Measurements from ENCODE around the gene ALDH4A1. TPM values are rescaled to one million over a fixed set of nuclear protein-coding genes. Genes with fewer than 3 reads are reported as not detected.
"Not testable (repeated sequence)": the region's sequence is repeated elsewhere in the genome, so short reads cannot be mapped to it uniquely, and the experiment has no call there.

The ALDH4A1 gene
- total RNA-seq, 6 donors from 2014 or later, result 5.7 to 13.4 (median 11.5) TPM

GRCh38 chr1:18855573-18855972 lies 46.8 kb downstream of the ALDH4A1 start:
- WGBS, 2 donors, result 77 to 80% methylated on average over 6 of the region's 6 CpGs

GRCh38 chr1:18854331-18855025 lies 47.9 kb downstream of the ALDH4A1 start:
- Histone ChIP-seq H3K27me3 (no peaks in the 10 kb centered on the region), H3K4me1 (no peaks in the 10 kb centered on the region), H3K4me3 (no peak overlapping the region), H3K36me3 (no peaks in the 10 kb centered on the region), H3K27ac (no peak overlapping the region), H3K9me3 (no peaks in the 10 kb centered on the region)
- TF ChIP-seq EP300 (IDR thresholded peaks at IDR 0.05) (no peak), POLR2AphosphoS5 (IDR thresholded peaks at IDR 0.05) (no peak), CTCF (IDR thresholded peaks at IDR 0.05) (no peak), POLR2A (IDR thresholded peaks at IDR 0.05) (no peak)
- ATAC-seq (ENCODE audit: low FRiP score in 2 of 2), result no peak
- 82 to 86% methylated on average over 28 to 48 of the region's 49 CpGs for WGBS, 2 donors
- peak in 1 of 2 donors; percentile 75 for DNase-seq

More at GRCh38 chr1:18855573-18855972, 46.8 kb downstream of the ALDH4A1 start:
- ATAC-seq (ENCODE audit: low FRiP score in 2 of 2) (no peak), DNase-seq (no peak)
- Histone ChIP-seq H3K27me3 (no peaks in the 10 kb centered on the region), H3K4me1 (no peaks in the 10 kb centered on the region), H3K9me3 (no peaks in the 10 kb centered on the region), H3K4me3 (no peak overlapping the region), H3K36me3 (no peaks in the 10 kb centered on the region), H3K27ac (no peak overlapping the region)
- no peak for TF ChIP-seq POLR2A (IDR thresholded peaks at IDR 0.05)
- no peak for TF ChIP-seq POLR2AphosphoS5 (IDR thresholded peaks at IDR 0.05)
- no peak for TF ChIP-seq EP300 (IDR thresholded peaks at IDR 0.05)
- no peak for TF ChIP-seq CTCF (IDR thresholded peaks at IDR 0.05)

- 44 to 57% methylated on average over 5 of the region's 6 CpGs for WGBS, 2 donors
Measured at GRCh38 chr1:18852501-18852900, 49.9 kb downstream of the ALDH4A1 start.

GRCh38 chr1:18849261-18849711 lies 53.1 kb downstream of the ALDH4A1 start:
- Histone ChIP-seq H3K4me1 (no peaks in the 10 kb centered on the region), H3K9me3 (no peaks in the 10 kb centered on the region), H3K27me3 (no peaks in the 10 kb centered on the region), H3K36me3 (no peaks in the 10 kb centered on the region), H3K27ac (no peak overlapping the region), H3K4me3 (no peak overlapping the region)
- no peak for ATAC-seq (ENCODE audit: low FRiP score in 2 of 2)
- no peak for DNase-seq
- TF ChIP-seq POLR2AphosphoS5 (IDR thresholded peaks at IDR 0.05), result no peak
- no peak for TF ChIP-seq POLR2A (IDR thresholded peaks at IDR 0.05)
- TF ChIP-seq CTCF (IDR thresholded peaks at IDR 0.05), result no peak
- TF ChIP-seq EP300 (IDR thresholded peaks at IDR 0.05), result no peak
- WGBS, 2 donors, result 57 to 69% methylated on average over 10 to 11 of the region's 11 CpGs

More at GRCh38 chr1:18852501-18852900, 49.9 kb downstream of the ALDH4A1 start:
- no peak for ATAC-seq (ENCODE audit: low FRiP score in 2 of 2)
- Histone ChIP-seq H3K4me3 (no peak overlapping the region), H3K27me3 (no peaks in the 10 kb centered on the region), H3K9me3 (no peaks in the 10 kb centered on the region), H3K36me3 (no peaks in the 10 kb centered on the region), H3K4me1 (no peaks in the 10 kb centered on the region), H3K27ac (no peak overlapping the region)
- TF ChIP-seq POLR2A (IDR thresholded peaks at IDR 0.05), result no peak
- DNase-seq, result peak in 1 of 2 donors; percentile 34

- not testable (repeated sequence) for H3K9me3 ChIP-seq; H3K4me3 ChIP-seq; H3K4me1 ChIP-seq; ATAC-seq (ENCODE audit: low FRiP score in 2 of 2); DNase-seq; H3K27ac ChIP-seq; H3K27me3 ChIP-seq; H3K36me3 ChIP-seq
- WGBS, 2 donors, result 86 to 95% methylated on average over 2 of the region's 2 CpGs
Measured at GRCh38 chr1:18847723-18848122, 54.6 kb downstream of the ALDH4A1 start.

GRCh38 chr1:18840145-18840544 lies 62.2 kb downstream of the ALDH4A1 start:
- 88 to 94% methylated on average over 11 to 17 of the region's 17 CpGs for WGBS, 2 donors
- no peaks in the 10 kb centered on the region for H3K9me3 ChIP-seq
- H3K4me1 ChIP-seq, result no peaks in the 10 kb centered on the region
- DNase-seq (peak in 1 of 2 donors; percentile 70), ATAC-seq (ENCODE audit: low FRiP score in 2 of 2) (no peak)
- no peak for TF ChIP-seq POLR2AphosphoS5 (IDR thresholded peaks at IDR 0.05)
- no peak for TF ChIP-seq EP300 (IDR thresholded peaks at IDR 0.05)
- TF ChIP-seq POLR2A (IDR thresholded peaks at IDR 0.05), result no peak
- no peak for TF ChIP-seq CTCF (IDR thresholded peaks at IDR 0.05)
- H3K27ac ChIP-seq, result no peak overlapping the region
- H3K27me3 ChIP-seq, result no peaks in the 10 kb centered on the region
- no peak overlapping the region for H3K4me3 ChIP-seq
- H3K36me3 ChIP-seq, result no peaks in the 10 kb centered on the region
